ENCODE results near the gene GPR153.
A peak's percentile ranks its signal among the peaks of the same experiment; 100 is the strongest.

The GPR153 gene

GRCh38 chr1:6247651-6248050 lies 13.2 kb downstream of the GPR153 start:
- no peak for DNase-seq

DNA sequence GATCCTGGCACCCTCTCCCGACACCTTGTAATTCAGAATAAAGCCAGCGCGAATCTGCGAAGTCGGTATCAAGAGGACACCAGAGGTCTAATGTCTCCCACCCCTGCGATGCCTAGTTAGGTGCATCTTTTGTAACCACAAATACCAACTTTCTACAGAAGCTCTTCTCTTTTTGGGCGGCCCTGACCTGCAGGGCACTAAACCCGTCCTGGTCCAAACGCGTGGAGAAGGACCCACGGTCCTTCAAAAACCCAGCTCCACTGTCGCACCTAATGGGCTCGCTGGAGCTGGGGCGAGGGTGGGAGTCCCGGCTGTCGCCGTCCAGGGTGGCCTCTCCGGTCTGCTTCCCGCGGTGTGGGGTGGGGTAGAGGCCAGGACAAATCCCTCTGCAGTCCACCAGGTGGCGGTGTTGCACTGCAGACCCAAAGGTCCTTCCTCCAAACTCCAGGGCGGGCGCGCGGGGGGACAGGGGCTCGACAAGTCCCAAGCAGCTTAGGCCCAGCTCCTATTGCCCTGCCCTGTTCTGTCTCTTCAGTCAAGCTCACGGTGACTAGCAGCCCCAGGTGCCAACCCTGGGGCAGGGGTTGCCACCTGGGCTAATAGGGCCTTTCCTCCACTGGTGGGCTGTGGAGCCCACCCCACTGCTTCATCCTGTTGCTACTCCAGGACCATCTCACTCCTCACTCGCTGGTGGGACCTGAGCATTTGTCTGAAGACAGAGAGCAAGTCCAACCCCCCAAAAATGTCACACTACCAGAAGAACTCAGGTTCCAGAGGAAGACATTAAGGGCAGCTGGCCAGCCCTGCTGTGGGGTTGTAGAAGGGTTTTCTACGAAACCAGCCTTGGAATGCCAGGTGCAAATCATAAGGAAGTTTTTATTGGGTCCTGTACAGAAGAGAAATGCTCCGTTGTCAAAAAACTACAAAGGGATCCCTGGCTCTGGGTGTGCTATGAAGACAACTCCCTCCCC lies 14.1 kb downstream of the GPR153 start:
- peak; percentile 78 for DNase-seq

DNA sequence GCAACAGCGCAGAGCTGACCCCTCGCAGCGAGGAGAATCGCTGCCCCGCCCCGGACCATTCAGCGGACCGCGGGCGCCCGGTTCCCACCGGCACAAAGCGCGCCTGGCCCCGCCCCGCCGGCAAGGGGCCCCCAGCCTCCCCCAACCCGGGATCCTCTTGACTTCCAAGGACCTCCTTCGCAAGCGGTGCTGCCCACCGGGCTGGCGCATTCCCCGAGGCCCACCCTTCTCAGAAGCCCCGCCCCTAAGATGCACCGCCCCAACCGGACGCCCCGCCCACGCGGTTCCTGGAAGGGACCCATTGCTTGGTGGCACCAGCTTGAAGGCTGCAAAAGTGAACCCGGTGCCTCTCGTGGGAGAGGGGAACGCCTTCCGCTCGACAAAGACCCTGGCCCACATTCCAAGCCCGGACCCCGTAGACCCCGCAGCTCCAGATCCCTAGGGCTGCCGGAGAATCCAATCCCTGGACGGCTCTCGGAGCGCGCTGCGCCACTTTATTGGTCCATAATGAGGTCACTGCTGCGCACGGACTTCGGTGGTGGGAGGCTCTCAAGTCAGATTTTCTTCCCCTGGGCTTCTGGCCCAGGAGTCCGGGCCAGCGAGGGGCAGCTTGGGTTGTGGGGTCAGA lies 14.9 kb downstream of the GPR153 start:
- DNase-seq, result peak; percentile 44

DNA sequence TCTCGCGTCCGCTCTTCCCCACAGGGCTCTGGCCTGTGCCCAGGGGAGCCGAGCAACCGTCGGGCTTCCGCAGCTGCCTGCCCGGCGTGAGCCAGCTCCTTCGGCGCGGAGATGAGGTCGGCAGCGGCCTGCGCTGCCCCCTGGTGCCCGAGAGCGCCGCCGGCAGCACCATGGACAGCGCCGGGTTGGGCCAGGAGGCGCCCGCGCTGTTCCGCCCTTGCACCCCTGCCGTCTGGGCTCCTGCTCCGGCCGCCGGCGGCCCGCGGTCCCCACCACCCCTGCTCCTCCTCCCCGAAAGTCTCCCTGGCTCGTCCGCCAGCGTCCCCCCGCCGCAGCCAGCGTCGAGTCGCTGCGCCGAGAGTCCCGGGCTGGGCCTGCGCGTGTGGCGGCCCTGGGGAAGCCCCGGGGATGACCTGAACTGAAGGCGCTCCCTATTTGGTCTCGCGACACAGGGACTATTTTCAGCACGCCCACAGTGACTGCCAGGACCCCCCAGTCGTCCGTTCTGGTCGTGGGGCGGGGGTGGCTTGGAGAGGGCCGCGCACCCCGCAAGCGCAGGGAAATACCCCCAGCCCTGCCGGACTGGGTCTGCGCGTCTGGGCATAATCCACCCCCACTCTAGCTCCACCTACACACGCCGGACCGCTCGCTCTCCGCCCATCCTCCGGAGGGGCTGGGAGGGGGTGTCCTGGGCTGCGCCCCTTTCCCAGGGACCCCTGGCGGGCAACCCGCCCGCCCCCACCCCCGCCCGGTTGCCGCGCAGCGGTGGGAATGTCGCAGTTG lies 15.6 kb downstream of the GPR153 start:
- peak; percentile 82 for DNase-seq

DNA sequence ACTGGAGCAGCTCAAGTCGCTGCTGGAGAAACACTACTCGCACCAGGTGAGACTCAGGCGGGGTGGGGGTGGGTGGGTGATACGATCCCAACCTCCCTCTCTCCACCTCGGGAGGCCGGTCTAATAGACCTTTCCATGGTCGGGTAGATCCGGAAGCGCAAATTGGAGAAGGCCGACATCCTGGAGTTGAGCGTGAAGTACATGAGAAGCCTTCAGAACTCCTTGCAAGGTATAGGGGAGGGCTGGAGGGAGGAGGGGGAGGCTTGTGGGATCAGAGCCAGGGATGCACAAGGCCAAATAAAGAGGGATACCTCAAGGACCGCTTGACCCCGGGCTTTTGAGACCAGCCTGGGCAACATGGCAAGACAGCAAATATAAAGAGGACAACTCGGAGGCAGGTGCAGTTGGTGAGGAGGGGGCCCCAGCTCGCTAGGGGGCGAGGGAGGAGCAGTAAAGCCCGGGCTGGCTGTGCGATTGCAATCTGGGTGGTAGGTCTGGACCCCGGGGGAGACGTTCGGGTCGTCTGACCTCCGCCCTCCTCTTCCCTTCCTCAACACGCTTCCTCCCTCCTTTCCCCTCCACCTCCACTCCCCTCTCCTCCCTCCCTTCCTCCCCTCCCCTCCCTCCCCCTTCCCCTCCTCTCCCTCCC lies 16.4 kb downstream of the GPR153 start:
- DNase-seq, result no peak

- no peak for DNase-seq
Observed at GRCh38 chr1:6243993-6244392, 16.9 kb downstream of the GPR153 start, which contains the start of gene HES3. Gene HES3, plus strand, starts transcription at chr1:6244179. Its CDS starts 187 bp downstream, at chr1:6244366.

DNA sequence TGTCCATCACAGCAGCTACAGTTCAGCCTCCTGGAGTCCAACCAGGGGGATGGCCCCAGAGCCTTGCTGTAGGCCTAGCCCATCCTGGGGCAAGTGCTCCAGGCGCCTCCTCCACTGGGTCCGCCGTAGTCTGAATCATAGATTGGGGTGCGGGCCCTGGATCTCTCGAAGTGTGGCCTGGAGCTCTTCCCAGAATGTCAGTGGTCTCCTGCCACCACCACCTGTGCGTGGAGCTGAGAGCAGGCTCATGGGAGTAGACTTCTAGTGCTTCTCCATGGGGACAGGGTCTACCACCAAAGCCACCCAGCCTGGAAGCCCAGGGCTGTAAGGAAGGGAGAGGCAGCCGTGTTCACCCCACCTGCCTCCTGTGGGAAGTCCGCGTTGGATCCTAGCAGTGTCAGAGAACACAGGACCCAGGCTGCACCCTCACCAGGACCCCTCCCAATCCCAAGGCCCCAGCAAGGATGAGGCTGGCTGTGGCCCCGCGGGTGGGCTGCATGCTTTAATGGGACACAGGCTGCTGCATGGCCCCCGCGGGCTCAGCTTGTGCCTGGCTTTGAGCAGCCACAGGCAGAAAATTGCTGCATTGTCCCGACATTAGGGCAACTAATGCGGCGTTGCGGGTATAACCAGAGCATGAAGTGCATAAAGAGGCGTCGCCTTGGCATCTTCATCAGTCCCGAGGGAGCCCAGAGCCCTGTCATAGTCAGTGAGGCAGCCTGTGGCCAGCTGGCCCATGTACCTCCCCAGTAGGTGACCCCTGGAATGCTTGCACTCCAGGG lies 17.7 kb downstream of the GPR153 start:
- no peak for DNase-seq

- no peak for DNase-seq
Observed at GRCh38 chr1:6241887-6242740, 18.8 kb downstream of the GPR153 start.

DNA sequence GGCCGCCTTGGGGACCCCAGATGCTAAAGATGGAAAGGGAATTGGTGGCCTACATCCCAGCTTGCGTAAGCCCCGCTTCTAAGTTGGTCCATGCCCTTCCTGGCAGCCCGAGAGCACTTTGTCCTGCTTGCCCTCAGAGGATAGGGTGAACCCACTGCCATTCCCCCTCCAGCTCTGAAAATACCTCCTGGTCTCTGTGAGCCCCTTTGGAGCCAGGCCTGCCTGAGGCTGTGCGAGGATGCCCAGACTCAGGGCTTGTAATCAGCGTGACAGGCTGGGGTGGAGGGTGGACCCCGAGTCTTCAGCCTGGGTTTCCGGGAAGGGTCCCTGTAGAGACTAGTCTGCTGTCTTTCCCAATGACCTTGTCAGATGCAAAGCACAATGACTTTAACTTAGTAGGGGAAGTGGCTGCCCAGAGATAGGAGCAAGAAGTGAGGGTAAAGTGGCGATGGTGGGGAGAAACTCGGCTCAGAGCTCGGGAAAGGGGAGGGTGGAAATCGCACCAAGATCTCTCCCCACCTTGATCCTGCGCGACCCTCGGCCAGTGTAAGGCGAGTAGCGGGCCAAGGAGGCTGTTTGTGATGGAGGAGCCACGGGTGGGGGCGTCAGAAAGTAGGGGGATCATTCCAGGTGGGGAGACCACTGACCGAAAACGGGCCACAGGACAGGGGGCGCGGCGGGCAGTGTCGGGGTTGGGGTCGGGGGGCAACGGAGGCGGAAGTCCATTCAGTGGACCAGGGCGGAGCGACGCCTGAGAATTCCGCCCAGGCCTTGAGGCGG lies 19.6 kb downstream of the GPR153 start:
- DNase-seq, result no peak

DNA sequence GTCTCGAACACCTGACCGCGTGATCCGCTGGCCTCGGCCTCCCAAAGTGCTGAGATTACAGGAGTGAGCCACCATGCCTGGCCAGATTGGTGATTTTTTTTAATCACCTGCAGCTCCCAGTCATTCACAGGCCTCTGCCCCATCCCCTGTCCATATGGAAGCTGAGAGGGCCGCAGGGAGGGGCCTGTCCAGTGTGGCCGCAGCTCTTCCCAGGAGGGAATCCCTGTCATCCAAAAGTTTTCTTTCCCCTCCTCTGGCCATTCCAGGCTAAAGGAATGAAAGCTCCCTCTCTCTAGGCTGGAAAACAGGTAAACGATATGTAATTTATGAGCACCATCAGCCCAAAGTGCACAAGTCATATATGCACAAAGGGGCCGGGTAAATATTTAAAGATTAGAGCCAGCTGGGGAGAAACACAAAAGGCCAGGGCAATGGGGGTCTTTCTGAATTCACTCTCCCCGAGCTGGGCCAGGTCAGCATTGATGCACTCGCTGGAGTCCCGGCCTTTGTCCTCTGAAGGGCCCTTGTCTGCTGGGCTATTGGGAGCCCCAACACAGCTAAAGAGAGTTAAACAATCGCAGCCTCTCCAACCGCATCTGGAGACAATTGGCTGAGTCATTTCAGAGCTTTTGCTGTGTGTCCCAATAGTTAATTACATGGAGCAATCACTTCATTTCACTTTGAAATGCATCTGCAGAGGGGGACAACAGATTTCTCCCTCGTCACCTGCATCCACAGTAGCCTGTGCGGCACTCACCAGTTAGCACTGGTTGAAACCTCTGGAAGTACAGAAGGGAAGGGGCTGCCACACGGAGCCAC lies 20.7 kb downstream of the GPR153 start:
- DNase-seq, result no peak

GRCh38 chr1:6239213-6239752 lies 21.6 kb downstream of the GPR153 start:
- no peak for DNase-seq

DNA sequence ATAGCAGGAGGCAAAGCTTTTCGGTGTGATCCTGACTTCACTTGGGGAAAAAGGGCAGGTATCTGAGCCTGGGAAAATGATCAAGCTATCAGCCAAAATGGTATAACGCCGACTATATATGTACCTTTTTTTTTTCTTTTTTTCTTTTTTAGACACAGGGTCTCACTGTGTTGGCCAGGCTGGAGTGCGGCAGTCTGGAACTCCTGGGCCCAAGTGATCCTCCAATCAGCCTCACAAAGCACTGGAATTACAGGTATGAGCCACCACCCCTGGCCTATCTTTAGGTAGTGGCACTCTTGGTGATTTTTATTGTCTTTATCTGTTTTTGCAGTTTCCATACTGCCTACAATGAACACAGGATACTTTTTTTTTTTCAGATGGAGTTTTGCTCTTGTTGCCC lies 23.8 kb downstream of the GPR153 start:
- no peak for DNase-seq

DNA sequence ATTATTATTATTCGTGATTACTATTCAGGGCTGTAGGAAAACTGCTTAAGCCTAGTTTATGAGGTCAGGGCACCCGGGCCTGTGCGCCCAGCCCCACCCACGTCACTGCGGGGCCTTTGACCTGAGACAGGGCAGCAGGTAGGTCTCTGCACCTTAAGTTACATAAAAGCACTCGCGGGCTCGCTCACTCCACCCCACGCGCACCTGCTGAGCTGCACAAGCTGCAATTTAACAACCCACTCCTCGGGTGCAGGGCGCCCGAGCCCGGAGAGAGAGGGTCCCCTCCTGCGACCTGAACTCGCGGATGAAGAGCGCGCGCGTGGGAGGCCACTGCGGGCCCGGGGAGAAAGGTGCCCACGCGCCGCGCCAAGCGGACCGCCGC lies 25.6 kb downstream of the GPR153 start:
- DNase-seq, result peak; percentile 9

- DNase-seq, result no peak
Observed at GRCh38 chr1:6234502-6235295, 26.2 kb downstream of the GPR153 start.

GRCh38 chr1:6233376-6233775 lies 27.5 kb downstream of the GPR153 start:
- DNase-seq, result no peak

GRCh38 chr1:6225651-6226050 lies 35.2 kb downstream of the GPR153 start:
- DNase-seq, result no peak

- no peak for DNase-seq
Observed at GRCh38 chr1:6224718-6225117, 36.2 kb downstream of the GPR153 start.

GRCh38 chr1:6223617-6224016 lies 37.3 kb downstream of the GPR153 start:
- DNase-seq, result no peak
